HEK293 (cell line): Measurements from ENCODE around the gene PDXK.
"Not testable (repeated sequence)": the region's sequence is repeated elsewhere in the genome, so short reads cannot be mapped to it uniquely, and the experiment has no call there.

Experiments used
- CTCF ChIA-PET: fragments of 350-600 bp; formaldehyde crosslinking; extraction: SDS; loops from one replicate; lab custom pipeline; 2021; ENCODE audit warnings: antibody characterized with exemption; lab: Yijun Ruan, JAX
- POLR2A ChIA-PET: fragments of 300-600 bp; formaldehyde crosslinking; extraction: SDS; loops from one replicate; lab custom pipeline; 2020; ENCODE audit warnings: antibody characterized with exemption, inconsistent platforms; lab: Yijun Ruan, JAX
- H3K27ac ChIP-seq: fragments of 200-500 bp; sonication (Bioruptor generic); 2 replicates; pipeline ENCODE4 v1.5.1; 2014; ENCODE audit warnings: low read depth, low read length, control low read depth, inconsistent platforms; ENCODE audit errors: extremely low read depth
- H3K36me3 ChIP-seq, 2 experiments: fragments of 200-500 bp in 1 of 2; sonication (Bioruptor generic) in 1 of 2; 1 replicate in 1 of 2; 2 replicates in 1 of 2; pipeline ENCODE4 v1.5.1; 2014 to 2017; ENCODE audit warnings: inconsistent platforms in 2 of 2, low read length in 2 of 2; ENCODE audit not compliant: control insufficient read depth in 2 of 2, insufficient read depth in 1 of 2
- H3K4me1 ChIP-seq: fragments of 200-500 bp; sonication (Bioruptor generic); 2 replicates; pipeline ENCODE4 v1.5.1; 2014; ENCODE audit warnings: mild to moderate bottlenecking, low read length, inconsistent platforms; ENCODE audit not compliant: control insufficient read depth, insufficient read depth
- H3K4me3 ChIP-seq: 2 replicates; pipeline ENCODE4 v1.5.1; 2011; ENCODE audit warnings: low read depth, mild to moderate bottlenecking, control low read depth, low read length, moderate library complexity
- H3K9me3 ChIP-seq: fragments of 200-500 bp; sonication (Bioruptor generic); 2 replicates; pipeline ENCODE4 v1.5.1; 2014; ENCODE audit warnings: low read depth, low read length, inconsistent platforms; ENCODE audit not compliant: control insufficient read depth, insufficient read depth
- GLIS1 ChIP-seq: fragments of 450-650 bp; formaldehyde crosslinking; IDR thresholded peaks from 2 replicates; pipeline ENCODE4 v1.5.1; 2016; ENCODE audit warnings: missing biosample characterization, missing genetic modification characterization
- OSR2 ChIP-seq: fragments of 450-650 bp; formaldehyde crosslinking; IDR thresholded peaks from 2 replicates; pipeline ENCODE4 v1.5.1; 2016; ENCODE audit warnings: missing biosample characterization, missing genetic modification characterization
- ZIC2 ChIP-seq: fragments of 450-650 bp; formaldehyde crosslinking; IDR thresholded peaks from 2 replicates; pipeline ENCODE4 v1.5.1; 2016; ENCODE audit warnings: missing biosample characterization, missing genetic modification characterization
- ZNF121 ChIP-seq: fragments of 450-650 bp; formaldehyde crosslinking; IDR thresholded peaks from 2 replicates; pipeline ENCODE4 v1.5.1; 2016; ENCODE audit warnings: missing biosample characterization, missing genetic modification characterization
- ZNF184 ChIP-seq: fragments of 450-650 bp; IDR thresholded peaks from 2 replicates; pipeline ENCODE4 v1.5.1; 2018; ENCODE audit warnings: missing biosample characterization, mild to moderate bottlenecking, missing genetic modification characterization
- ZNF221 ChIP-seq: fragments of 450-650 bp; formaldehyde crosslinking; IDR thresholded peaks from 2 replicates; pipeline ENCODE4 v1.5.1; 2017; ENCODE audit warnings: missing biosample characterization, missing genetic modification characterization, borderline replicate concordance
- ZNF266 ChIP-seq: fragments of 450-650 bp; formaldehyde crosslinking; IDR thresholded peaks from 2 replicates; pipeline ENCODE4 v1.5.1; 2016; ENCODE audit warnings: missing biosample characterization, missing genetic modification characterization, low read depth
- ZNF423 ChIP-seq: fragments of 450-650 bp; formaldehyde crosslinking; IDR thresholded peaks from 2 replicates; pipeline ENCODE4 v1.5.1; 2016; ENCODE audit warnings: missing biosample characterization, missing genetic modification characterization
- ZNF501 ChIP-seq: fragments of 450-650 bp; formaldehyde crosslinking; IDR thresholded peaks from 2 replicates; pipeline ENCODE4 v1.5.1; 2016; ENCODE audit warnings: missing biosample characterization, missing genetic modification characterization
- ZNF623 ChIP-seq: fragments of 450-650 bp; formaldehyde crosslinking; IDR thresholded peaks from 2 replicates; pipeline ENCODE4 v1.5.1; 2016; ENCODE audit warnings: missing biosample characterization, missing genetic modification characterization
- ZNF629 ChIP-seq: fragments of 450-650 bp; formaldehyde crosslinking; IDR thresholded peaks from 2 replicates; pipeline ENCODE4 v1.5.1; 2017; ENCODE audit warnings: missing biosample characterization, missing genetic modification characterization
- ZNF791 ChIP-seq: fragments of 450-650 bp; formaldehyde crosslinking; IDR thresholded peaks from 2 replicates; pipeline ENCODE4 v1.5.1; 2016; ENCODE audit warnings: missing biosample characterization, missing genetic modification characterization
- TF ChIP-seq, protein P1 (sequence below): fragments of 450-650 bp; formaldehyde crosslinking; IDR thresholded peaks from 2 replicates; pipeline ENCODE4 v1.5.1; 2016; ENCODE audit warnings: missing biosample characterization, missing genetic modification characterization

The PDXK gene

DNA sequence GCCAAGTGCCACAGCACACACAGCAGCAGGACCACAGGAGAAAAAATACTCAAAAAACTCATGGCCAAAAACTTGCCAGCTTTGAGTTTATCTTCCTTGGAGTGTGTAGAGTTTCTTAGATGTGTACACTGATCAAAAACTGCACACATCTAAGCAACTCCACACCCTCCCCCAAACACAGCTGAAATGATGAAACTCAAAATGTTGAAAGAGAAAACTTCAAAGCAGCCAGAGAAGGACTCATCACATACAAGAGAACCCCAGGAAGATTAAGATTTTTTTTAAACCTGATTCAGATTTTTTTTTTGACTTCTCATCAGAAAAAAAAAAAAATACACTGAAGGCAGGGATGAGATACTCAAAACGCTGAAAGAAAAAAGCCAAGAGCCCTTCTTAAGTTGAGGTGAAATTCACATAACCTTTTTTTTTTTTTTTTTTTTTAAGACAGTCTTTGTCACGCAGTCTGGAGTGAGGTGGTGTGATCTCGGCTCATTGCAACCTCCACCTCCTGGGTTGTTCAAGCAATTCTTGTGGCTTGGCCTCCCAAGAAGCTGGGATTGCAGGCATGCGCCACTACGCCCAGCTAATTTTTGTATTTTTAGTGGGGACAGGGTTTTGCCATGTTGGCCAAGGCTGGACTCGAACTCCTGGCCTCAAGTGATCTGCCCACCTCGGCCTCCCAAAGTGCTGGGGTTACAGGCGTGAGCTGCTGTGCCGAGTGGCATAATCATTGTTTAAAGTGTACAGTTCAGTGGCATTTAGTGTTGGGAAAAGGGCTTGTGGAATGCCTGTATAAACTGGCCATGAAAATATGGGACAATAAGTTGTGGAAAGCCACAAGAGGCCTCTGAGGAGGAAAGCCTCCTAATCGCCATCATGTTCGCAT lies 20.9 kb upstream of the PDXK start:
- ChIA-PET CTCF (interaction anchor here (0.7 kb wide), 1 partner anchor 64 kb away, joined by 4 read pairs; no protein-coding TSS in a partner anchor), POLR2A (no interaction called here)
- H3K4me1 ChIP-seq: no peaks in the 10 kb centered on the region
- no peak overlapping the region for H3K27ac ChIP-seq
- no peaks in the 10 kb centered on the region for H3K9me3 ChIP-seq
- peak; percentile 87 for TF ChIP-seq ZNF791 (tag by site-specific recombination)
- TF ChIP-seq, protein P1, sequence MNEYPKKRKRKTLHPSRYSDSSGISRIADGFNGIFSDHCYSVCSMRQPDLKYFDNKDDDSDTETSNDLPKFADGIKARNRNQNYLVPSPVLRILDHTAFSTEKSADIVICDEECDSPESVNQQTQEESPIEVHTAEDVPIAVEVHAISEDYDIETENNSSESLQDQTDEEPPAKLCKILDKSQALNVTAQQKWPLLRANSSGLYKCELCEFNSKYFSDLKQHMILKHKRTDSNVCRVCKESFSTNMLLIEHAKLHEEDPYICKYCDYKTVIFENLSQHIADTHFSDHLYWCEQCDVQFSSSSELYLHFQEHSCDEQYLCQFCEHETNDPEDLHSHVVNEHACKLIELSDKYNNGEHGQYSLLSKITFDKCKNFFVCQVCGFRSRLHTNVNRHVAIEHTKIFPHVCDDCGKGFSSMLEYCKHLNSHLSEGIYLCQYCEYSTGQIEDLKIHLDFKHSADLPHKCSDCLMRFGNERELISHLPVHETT: no peak
- no peak for TF ChIP-seq ZNF221 (tag by site-specific recombination)
- no peak for TF ChIP-seq ZNF501 (tag by site-specific recombination)
- peak; percentile 87 for TF ChIP-seq GLIS1
- peak; percentile 56; the same call in 1 of the 2 replicates for TF ChIP-seq ZNF184 (tag by site-specific recombination)
- no peak overlapping the region for H3K4me3 ChIP-seq
- H3K36me3 ChIP-seq: peaks cover 15 to 33% of the 10 kb centered on the region in 2 experiments

DNA sequence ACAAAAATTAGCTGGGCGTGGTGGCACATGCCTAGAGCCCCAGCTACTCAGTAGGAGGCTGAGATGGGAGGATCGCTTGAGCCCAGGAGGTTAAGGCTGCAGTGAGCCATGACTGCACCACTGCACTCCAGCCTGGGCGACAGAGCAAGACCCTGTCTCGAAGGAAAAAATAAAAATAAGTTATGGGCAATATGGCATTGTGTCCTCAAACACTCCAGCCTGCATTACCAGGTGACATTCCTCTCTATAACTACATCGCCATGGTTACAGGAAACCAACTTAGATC lies 19.5 kb upstream of the PDXK start:
- CTCF ChIA-PET, H3K27ac ChIP-seq, POLR2A ChIA-PET, H3K4me1 ChIP-seq, H3K9me3 ChIP-seq, H3K4me3 ChIP-seq: not testable (repeated sequence)
- peaks cover 12 to 19% of the 10 kb centered on the region in 2 experiments for H3K36me3 ChIP-seq
- peak; percentile 67; the same call in 1 of the 2 replicates for TF ChIP-seq ZNF121 (tag by site-specific recombination)

- no peaks in the 10 kb centered on the region for H3K4me1 ChIP-seq
- POLR2A ChIA-PET: interaction anchor here (1.9 kb wide), 1 partner anchor 28 kb away, joined by 4 read pairs; no protein-coding TSS in a partner anchor
- TF ChIP-seq OSR2 (tag by site-specific recombination) (no peak), ZNF629 (tag by site-specific recombination) (no peak), ZIC2 (0 out of 2 replicates have a peak, but pooled peaks have one; percentile 8), ZNF623 (tag by site-specific recombination) (no peak)
- no peaks in the 10 kb centered on the region for H3K9me3 ChIP-seq
- no peak overlapping the region for H3K4me3 ChIP-seq
- no peak overlapping the region for H3K27ac ChIP-seq
- peaks cover 11 to 12% of the 10 kb centered on the region in 2 experiments for H3K36me3 ChIP-seq
- CTCF ChIA-PET: interaction anchor here (0.7 kb wide), 1 partner anchor 90 kb away, joined by 3 read pairs; no protein-coding TSS in a partner anchor
These were observed 18.9 kb upstream of the PDXK start for GRCh38 chr21:43699933-43700599.

- ChIA-PET POLR2A (interaction anchor here (1.9 kb wide), 1 partner anchor 26 kb away, joined by 4 read pairs; no protein-coding TSS in a partner anchor), CTCF (no interaction called here)
- Histone ChIP-seq H3K27ac (no peak overlapping the region), H3K9me3 (no peaks in the 10 kb centered on the region), H3K36me3 (no peaks in the 10 kb centered on the region; a peak in 1 of 3 replicates), H3K4me1 (no peaks in the 10 kb centered on the region), H3K4me3 (no peak overlapping the region)
- no peak for TF ChIP-seq ZNF266 (tag by site-specific recombination)
- TF ChIP-seq ZNF423: 0 out of 2 replicates have a peak, but pooled peaks have one; percentile 14
- TF ChIP-seq GLIS1: 0 out of 2 replicates have a peak, but pooled peaks have one; percentile 10
- peak; percentile 67; the same call in 1 of the 2 replicates for TF ChIP-seq ZIC2
These were observed 16.8 kb upstream of the PDXK start for GRCh38 chr21:43701936-43702784.
